ENCODE data around the gene PPP2CA.
"Not testable (repeated sequence)": the region's sequence is repeated elsewhere in the genome, so short reads cannot be mapped to it uniquely, and the experiment has no call there.

PPP2CA gene

GRCh38 chr5:134162592-134162991 is 63.3 kb downstream of the PPP2CA start:
- CTCF ChIA-PET: interaction anchor here (2.9 kb wide), 1 partner anchor 10 kb away, joined by 12 read pairs; no protein-coding TSS in a partner anchor
- Histone ChIP-seq H3K27ac (ENCODE audit: insufficient read depth in 1 of 2, low read depth in 1 of 2, low read length in 2 of 2, poor library complexity in 1 of 2, severe bottlenecking in 2 of 2) (no peak overlapping the region), H3K36me3 (ENCODE audit: control insufficient read depth in 4 of 4, insufficient read depth in 4 of 4, low read length in 3 of 4) (peaks cover 18 to 89% (median 50%) of the 10 kb centered on the region in 4 experiments), H3K9me3 (ENCODE audit: control extremely low read depth in 1 of 5, control insufficient read depth in 4 of 5, insufficient read depth in 2 of 5, low read depth in 1 of 5, low read length in 4 of 5) (peaks cover 0 to 19% (median 6%) of the 10 kb centered on the region in 5 experiments), H3K27me3 (replicated peaks in 2 of 5; ENCODE audit: control insufficient read depth in 4 of 5, insufficient read depth in 5 of 5, low read length in 4 of 5) (no peaks in the 10 kb centered on the region), H3K4me1 (ENCODE audit: control extremely low read depth in 1 of 4, control insufficient read depth in 4 of 4, insufficient read depth in 4 of 4, low read length in 3 of 4) (no peaks in the 10 kb centered on the region), H3K4me3 (ENCODE audit: control insufficient read depth in 1 of 7, extremely low read depth in 1 of 7, insufficient read depth in 4 of 7, low read depth in 2 of 7, low read length in 6 of 7) (no peak overlapping the region)
- 100% methylated on average over 3 of the region's 5 CpGs for WGBS (ENCODE audit: insufficient coverage)
- POLR2A ChIA-PET: no interaction called here
- DNase-seq: no peak

- H3K36me3 ChIP-seq (ENCODE audit: control insufficient read depth in 4 of 4, insufficient read depth in 4 of 4, low read length in 3 of 4): peaks cover 20 to 90% (median 49%) of the 10 kb centered on the region in 4 experiments
- WGBS (ENCODE audit: insufficient coverage): 96% methylated on average over 4 of the region's 6 CpGs
- H3K4me1 ChIP-seq (ENCODE audit: control extremely low read depth in 1 of 4, control insufficient read depth in 4 of 4, insufficient read depth in 4 of 4, low read length in 3 of 4): no peaks in the 10 kb centered on the region
Measured at GRCh38 chr5:134161513-134162395, 64.1 kb downstream of the PPP2CA start.

DNA sequence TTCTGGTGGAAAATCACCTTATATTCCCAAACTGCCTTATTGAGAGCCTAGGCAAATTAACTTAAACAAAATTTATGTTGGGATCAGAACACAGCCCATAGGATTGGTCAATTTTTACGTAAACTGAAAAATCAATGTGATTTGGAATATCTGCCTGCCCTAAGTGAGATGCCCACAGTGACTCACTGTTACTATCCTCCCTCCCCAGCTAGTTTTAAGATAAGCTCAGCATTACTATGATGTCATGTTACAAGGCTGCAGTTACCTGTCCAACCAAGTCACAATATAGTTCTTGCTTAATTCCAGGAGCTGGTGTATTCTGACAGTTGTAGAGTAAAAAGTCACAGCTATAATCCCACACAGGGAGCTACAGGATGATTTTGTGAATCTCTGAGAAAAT is 72.2 kb downstream of the PPP2CA start:
- no peaks in the 10 kb centered on the region for H3K4me1 ChIP-seq (ENCODE audit: control extremely low read depth in 1 of 4, control insufficient read depth in 4 of 4, insufficient read depth in 4 of 4, low read length in 3 of 4)
- H3K27ac ChIP-seq (ENCODE audit: insufficient read depth in 1 of 2, low read depth in 1 of 2, low read length in 2 of 2, poor library complexity in 1 of 2, severe bottlenecking in 2 of 2): no peak overlapping the region
- no peak overlapping the region for H3K4me3 ChIP-seq (ENCODE audit: control insufficient read depth in 1 of 7, extremely low read depth in 1 of 7, insufficient read depth in 4 of 7, low read depth in 2 of 7, low read length in 6 of 7)
- no peaks in the 10 kb centered on the region for H3K27me3 ChIP-seq (replicated peaks in 2 of 5; ENCODE audit: control insufficient read depth in 4 of 5, insufficient read depth in 5 of 5, low read length in 4 of 5)
- ChIA-PET CTCF (interaction anchor here (1.0 to 3.3 kb wide), 10 partner anchors 8 to 127 kb away, joined by 3 to 34 read pairs (median 10); no protein-coding TSS in a partner anchor), POLR2A (interaction anchor here (0.6 to 1.4 kb wide), 4 partner anchors 10 to 23 kb away, joined by 3 to 5 read pairs (median 4); partner anchors contain the start of gene SKP1)
- peaks cover 21 to 90% (median 54%) of the 10 kb centered on the region in 4 experiments for H3K36me3 ChIP-seq (ENCODE audit: control insufficient read depth in 4 of 4, insufficient read depth in 4 of 4, low read length in 3 of 4)
- DNase-seq: no peak
- WGBS (ENCODE audit: insufficient coverage): 100% methylated on average over 1 of the region's 1 CpG
- no peaks in the 10 kb centered on the region for H3K9me3 ChIP-seq (ENCODE audit: control extremely low read depth in 1 of 5, control insufficient read depth in 4 of 5, insufficient read depth in 2 of 5, low read depth in 1 of 5, low read length in 4 of 5)

More at GRCh38 chr5:134161513-134162395, 64.1 kb downstream of the PPP2CA start:
- Histone ChIP-seq H3K9me3 (ENCODE audit: control extremely low read depth in 1 of 5, control insufficient read depth in 4 of 5, insufficient read depth in 2 of 5, low read depth in 1 of 5, low read length in 4 of 5) (peaks cover 0 to 19% (median 6%) of the 10 kb centered on the region in 5 experiments), H3K27me3 (replicated peaks in 2 of 5; ENCODE audit: control insufficient read depth in 4 of 5, insufficient read depth in 5 of 5, low read length in 4 of 5) (no peaks in the 10 kb centered on the region), H3K4me3 (ENCODE audit: control insufficient read depth in 1 of 7, extremely low read depth in 1 of 7, insufficient read depth in 4 of 7, low read depth in 2 of 7, low read length in 6 of 7) (peak overlapping the region in 1 of 7 experiments; percentile 25), H3K27ac (ENCODE audit: insufficient read depth in 1 of 2, low read depth in 1 of 2, low read length in 2 of 2, poor library complexity in 1 of 2, severe bottlenecking in 2 of 2) (no peak overlapping the region)
- ChIA-PET POLR2A (interaction anchor here (1.0 kb wide), 2 partner anchors 14 kb away, joined by 3 read pairs; no protein-coding TSS in a partner anchor), CTCF (interaction anchor here (0.9 to 3.6 kb wide), 6 partner anchors 9 to 424 kb away, joined by 3 to 14 read pairs (median 4); no protein-coding TSS in a partner anchor)
- DNase-seq: no peak

DNA sequence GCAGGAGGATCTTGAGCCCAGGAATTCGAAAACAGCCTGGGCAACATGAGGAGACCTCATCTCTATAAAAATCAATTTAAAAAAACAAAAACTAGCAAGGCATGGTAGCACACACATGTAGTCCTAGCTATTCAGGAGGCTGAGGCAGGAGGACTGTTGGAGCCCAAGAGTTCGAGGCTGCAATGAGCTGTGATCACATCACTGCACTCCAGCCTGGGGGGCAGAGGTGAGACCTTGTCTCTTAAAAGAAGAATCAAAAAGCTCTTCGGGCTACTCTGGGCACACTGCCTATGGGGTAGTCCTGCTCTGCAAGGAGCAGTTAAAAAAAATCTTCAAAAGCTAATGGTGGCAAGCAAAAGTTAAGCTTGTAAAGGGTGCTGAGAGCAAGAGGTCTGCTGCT is 72.6 kb downstream of the PPP2CA start:
- H3K9me3 ChIP-seq (ENCODE audit: control extremely low read depth in 1 of 5, control insufficient read depth in 4 of 5, insufficient read depth in 2 of 5, low read depth in 1 of 5, low read length in 4 of 5): no peaks in the 10 kb centered on the region
- no peaks in the 10 kb centered on the region for H3K4me1 ChIP-seq (ENCODE audit: control extremely low read depth in 1 of 4, control insufficient read depth in 4 of 4, insufficient read depth in 4 of 4, low read length in 3 of 4)
- 100% methylated on average over 2 of the region's 3 CpGs for WGBS (ENCODE audit: insufficient coverage)
- H3K4me3 ChIP-seq (ENCODE audit: control insufficient read depth in 1 of 7, extremely low read depth in 1 of 7, insufficient read depth in 4 of 7, low read depth in 2 of 7, low read length in 6 of 7): no peak overlapping the region
- POLR2A ChIA-PET: interaction anchor here (0.6 to 1.4 kb wide), 4 partner anchors 11 to 23 kb away, joined by 3 to 5 read pairs (median 4); partner anchors contain the start of gene SKP1
- H3K27ac ChIP-seq (ENCODE audit: insufficient read depth in 1 of 2, low read depth in 1 of 2, low read length in 2 of 2, poor library complexity in 1 of 2, severe bottlenecking in 2 of 2): no peak overlapping the region
- DNase-seq: no peak
- H3K36me3 ChIP-seq (ENCODE audit: control insufficient read depth in 4 of 4, insufficient read depth in 4 of 4, low read length in 3 of 4): peaks cover 21 to 88% (median 52%) of the 10 kb centered on the region in 4 experiments
- H3K27me3 ChIP-seq (replicated peaks in 2 of 5; ENCODE audit: control insufficient read depth in 4 of 5, insufficient read depth in 5 of 5, low read length in 4 of 5): no peaks in the 10 kb centered on the region
- CTCF ChIA-PET: interaction anchor here (0.5 to 3.3 kb wide), 11 partner anchors 8 to 127 kb away, joined by 3 to 34 read pairs (median 7); no protein-coding TSS in a partner anchor

DNA sequence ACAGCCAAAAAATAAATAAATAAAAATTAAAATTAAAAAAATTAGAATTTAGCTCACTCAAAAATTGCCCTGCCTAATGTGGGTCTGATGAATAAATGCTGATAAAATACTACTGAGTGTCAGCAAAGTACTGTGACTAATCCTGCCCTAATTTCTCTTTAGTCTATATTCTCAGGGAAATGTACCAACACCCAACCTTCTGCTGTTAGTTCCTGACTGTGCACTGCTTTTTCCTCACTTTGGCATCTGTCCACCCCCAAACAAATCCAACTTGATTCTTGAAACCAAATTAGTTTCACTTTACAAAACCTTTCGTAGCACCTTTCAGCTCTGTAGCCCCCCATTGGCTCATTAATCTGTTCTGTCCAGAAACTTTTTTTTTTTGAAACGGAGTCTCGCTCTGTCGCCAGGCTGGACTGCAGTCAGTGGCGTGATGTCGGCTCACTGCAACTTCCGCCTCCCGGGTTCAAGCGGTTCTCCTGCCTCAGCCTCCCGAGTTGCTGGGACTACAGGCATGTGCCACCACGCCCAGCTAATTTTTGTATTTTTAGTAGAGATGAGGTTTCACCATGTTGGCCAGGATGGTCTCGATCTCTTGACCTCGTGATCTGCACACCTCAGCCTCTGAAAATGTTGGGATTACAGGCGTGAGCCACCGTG is 73.6 kb downstream of the PPP2CA start:
- DNase-seq; H3K27ac ChIP-seq (ENCODE audit: insufficient read depth in 1 of 2, low read depth in 1 of 2, low read length in 2 of 2, poor library complexity in 1 of 2, severe bottlenecking in 2 of 2); H3K9me3 ChIP-seq (ENCODE audit: control extremely low read depth in 1 of 5, control insufficient read depth in 4 of 5, insufficient read depth in 2 of 5, low read depth in 1 of 5, low read length in 4 of 5); H3K4me3 ChIP-seq (ENCODE audit: control insufficient read depth in 1 of 7, extremely low read depth in 1 of 7, insufficient read depth in 4 of 7, low read depth in 2 of 7, low read length in 6 of 7); H3K27me3 ChIP-seq (replicated peaks in 2 of 5; ENCODE audit: control insufficient read depth in 4 of 5, insufficient read depth in 5 of 5, low read length in 4 of 5); H3K4me1 ChIP-seq (ENCODE audit: control extremely low read depth in 1 of 4, control insufficient read depth in 4 of 4, insufficient read depth in 4 of 4, low read length in 3 of 4): not testable (repeated sequence)
- 98% methylated on average over 10 of the region's 15 CpGs for WGBS (ENCODE audit: insufficient coverage)
- CTCF ChIA-PET: interaction anchor here (0.7 to 3.3 kb wide), 8 partner anchors 9 to 126 kb away, joined by 3 to 34 read pairs (median 8); no protein-coding TSS in a partner anchor
- POLR2A ChIA-PET: interaction anchor here (1.4 kb wide), 1 partner anchor 24 kb away, joined by 4 read pairs; the partner anchor contains the start of gene SKP1
- peaks cover 19 to 87% (median 51%) of the 10 kb centered on the region in 4 experiments for H3K36me3 ChIP-seq (ENCODE audit: control insufficient read depth in 4 of 4, insufficient read depth in 4 of 4, low read length in 3 of 4)

DNA sequence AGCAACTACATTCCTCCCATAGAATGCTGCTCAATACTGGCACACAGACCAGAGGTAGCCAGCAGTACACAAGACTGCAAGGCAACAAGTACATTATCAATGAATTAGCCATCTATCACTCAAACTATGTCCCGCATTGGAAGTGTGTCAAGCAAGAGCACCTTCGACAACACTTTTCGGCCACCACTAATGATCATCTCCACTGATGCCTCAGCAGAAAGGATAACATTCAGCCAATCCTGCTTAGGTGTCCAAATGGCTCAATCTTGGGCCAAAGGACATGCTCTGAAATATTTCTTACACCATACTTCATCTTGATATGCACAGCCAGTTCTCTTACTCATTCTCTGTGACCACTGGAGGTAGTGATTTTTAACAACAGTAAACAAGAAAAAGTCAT is 74.2 kb downstream of the PPP2CA start:
- Histone ChIP-seq H3K27ac (ENCODE audit: insufficient read depth in 1 of 2, low read depth in 1 of 2, low read length in 2 of 2, poor library complexity in 1 of 2, severe bottlenecking in 2 of 2) (no peak overlapping the region), H3K27me3 (replicated peaks in 2 of 5; ENCODE audit: control insufficient read depth in 4 of 5, insufficient read depth in 5 of 5, low read length in 4 of 5) (no peaks in the 10 kb centered on the region)
- WGBS (ENCODE audit: insufficient coverage): 100% methylated on average over 3 of the region's 3 CpGs

More for the DNA sequence above, 74.2 kb downstream of the PPP2CA start:
- ChIA-PET POLR2A (no interaction called here), CTCF (interaction anchor here (0.7 to 8.8 kb wide), 5 partner anchors 8 to 134 kb away, joined by 3 to 70 read pairs (median 12); no protein-coding TSS in a partner anchor)
- peaks cover 19 to 89% (median 53%) of the 10 kb centered on the region in 4 experiments for H3K36me3 ChIP-seq (ENCODE audit: control insufficient read depth in 4 of 4, insufficient read depth in 4 of 4, low read length in 3 of 4)
- H3K4me3 ChIP-seq (ENCODE audit: control insufficient read depth in 1 of 7, extremely low read depth in 1 of 7, insufficient read depth in 4 of 7, low read depth in 2 of 7, low read length in 6 of 7): no peak overlapping the region
- no peaks in the 10 kb centered on the region for H3K9me3 ChIP-seq (ENCODE audit: control extremely low read depth in 1 of 5, control insufficient read depth in 4 of 5, insufficient read depth in 2 of 5, low read depth in 1 of 5, low read length in 4 of 5)
- no peaks in the 10 kb centered on the region for H3K4me1 ChIP-seq (ENCODE audit: control extremely low read depth in 1 of 4, control insufficient read depth in 4 of 4, insufficient read depth in 4 of 4, low read length in 3 of 4)
- no peak for DNase-seq

Measured in common myeloid progenitor, CD34-positive (primary cell).